Neural progenitor cell (in vitro differentiated cells): ENCODE measurements around the gene ADGRD1. TPM values are rescaled to one million over a fixed set of nuclear protein-coding genes. Genes with fewer than 3 reads are reported as not detected.

Experiments used
- DNase-seq: peaks from one replicate; pipeline ENCODE4 v3.0.0-alpha.2; 2016; ENCODE audit warnings: low spot score
- H2AFZ ChIP-seq: fragments of 200-600 bp; sonication (generic); replicated peaks from 2 replicates; pipeline ENCODE4 v1.6.1; 2016; ENCODE audit warnings: antibody characterized with exemption
- H3F3A ChIP-seq: fragments of 200-600 bp; sonication (generic); 2 replicates; pipeline ENCODE4 v1.6.1; 2016; ENCODE audit warnings: antibody characterized with exemption, low read depth
- H3K27ac ChIP-seq: fragments of 200-600 bp; sonication (generic); 2 replicates; pipeline ENCODE4 v1.5.1; 2016; ENCODE audit warnings: mild to moderate bottlenecking
- H3K27me3 ChIP-seq: fragments of 200-600 bp; sonication (generic); 2 replicates; pipeline ENCODE4 v1.6.1; 2016; ENCODE audit warnings: mild to moderate bottlenecking, moderate library complexity
- H3K36me3 ChIP-seq: fragments of 200-600 bp; sonication (generic); 2 replicates; pipeline ENCODE4 v1.5.1; 2016
- H3K4me1 ChIP-seq: fragments of 200-600 bp; sonication (generic); 2 replicates; pipeline ENCODE4 v1.6.1; 2016; ENCODE audit warnings: mixed run types
- H3K4me2 ChIP-seq: fragments of 200-600 bp; sonication (generic); 2 replicates; pipeline ENCODE4 v1.6.1; 2016
- H3K4me3 ChIP-seq: fragments of 200-600 bp; sonication (generic); 2 replicates; pipeline ENCODE4 v1.5.1; 2016
- H3K79me2 ChIP-seq: fragments of 200-600 bp; sonication (generic); 2 replicates; pipeline ENCODE4 v1.6.1; 2016; ENCODE audit warnings: low read depth
- H3K9ac ChIP-seq: fragments of 200-600 bp; sonication (generic); 2 replicates; pipeline ENCODE4 v1.6.1; 2016
- H3K9me3 ChIP-seq: fragments of 200-600 bp; sonication (generic); 2 replicates; pipeline ENCODE4 v1.5.1; 2016; ENCODE audit warnings: low read depth
- H4K20me1 ChIP-seq: fragments of 200-600 bp; sonication (generic); 2 replicates; pipeline ENCODE4 v1.6.1; 2016; ENCODE audit warnings: low read depth
- H3K27ac Mint-ChIP-seq: 3 replicates; pipeline ENCODE4 v1.8.0; 2021; ENCODE audit warnings: mixed read lengths
- H3K27me3 Mint-ChIP-seq: 2 replicates; pipeline ENCODE4 v1.8.0; 2022; ENCODE audit warnings: low read depth, mild to moderate bottlenecking, inconsistent platforms, moderate library complexity, mixed read lengths; ENCODE audit not compliant: insufficient read depth
- H3K36me3 Mint-ChIP-seq: 3 replicates; pipeline ENCODE4 v1.8.0; 2021; ENCODE audit warnings: mixed read lengths
- H3K4me1 Mint-ChIP-seq: 3 replicates; pipeline ENCODE4 v1.8.0; 2021; ENCODE audit warnings: mixed read lengths
- H3K4me3 Mint-ChIP-seq: 3 replicates; pipeline ENCODE4 v1.8.0; 2021; ENCODE audit warnings: mild to moderate bottlenecking, moderate library complexity, mixed read lengths
- H3K9me3 Mint-ChIP-seq: 3 replicates; pipeline ENCODE4 v1.8.0; 2020; ENCODE audit warnings: mixed read lengths
- EZH2 ChIP-seq: fragments of 200-600 bp; sonication (generic); IDR thresholded peaks from 2 replicates; pipeline ENCODE4 v1.6.1; 2017; ENCODE audit warnings: antibody characterized with exemption, mild to moderate bottlenecking, moderate library complexity
- EZH2phosphoT487 ChIP-seq: fragments of 200-600 bp; sonication (generic); IDR thresholded peaks from 2 replicates; pipeline ENCODE4 v1.6.1; 2017; ENCODE audit warnings: antibody characterized with exemption
- total RNA-seq: library from RNA; depleted of rRNA; stranded (reverse); fragments of >200 nt; gene quantifications from 2 replicates; pipeline ENCODE4 v1.2.3, GENCODE V29; 2015; ENCODE audit warnings: low replicate concordance
- TF ChIP-seq, protein P1 (sequence below): fragments of 200-600 bp; sonication (generic); IDR thresholded peaks from 2 replicates; pipeline ENCODE4 v1.5.1; 2017; ENCODE audit warnings: antibody characterized with exemption, mild to moderate bottlenecking

ADGRD1 gene
- total RNA-seq, 1 donor from 2014 or later: not detected

DNA sequence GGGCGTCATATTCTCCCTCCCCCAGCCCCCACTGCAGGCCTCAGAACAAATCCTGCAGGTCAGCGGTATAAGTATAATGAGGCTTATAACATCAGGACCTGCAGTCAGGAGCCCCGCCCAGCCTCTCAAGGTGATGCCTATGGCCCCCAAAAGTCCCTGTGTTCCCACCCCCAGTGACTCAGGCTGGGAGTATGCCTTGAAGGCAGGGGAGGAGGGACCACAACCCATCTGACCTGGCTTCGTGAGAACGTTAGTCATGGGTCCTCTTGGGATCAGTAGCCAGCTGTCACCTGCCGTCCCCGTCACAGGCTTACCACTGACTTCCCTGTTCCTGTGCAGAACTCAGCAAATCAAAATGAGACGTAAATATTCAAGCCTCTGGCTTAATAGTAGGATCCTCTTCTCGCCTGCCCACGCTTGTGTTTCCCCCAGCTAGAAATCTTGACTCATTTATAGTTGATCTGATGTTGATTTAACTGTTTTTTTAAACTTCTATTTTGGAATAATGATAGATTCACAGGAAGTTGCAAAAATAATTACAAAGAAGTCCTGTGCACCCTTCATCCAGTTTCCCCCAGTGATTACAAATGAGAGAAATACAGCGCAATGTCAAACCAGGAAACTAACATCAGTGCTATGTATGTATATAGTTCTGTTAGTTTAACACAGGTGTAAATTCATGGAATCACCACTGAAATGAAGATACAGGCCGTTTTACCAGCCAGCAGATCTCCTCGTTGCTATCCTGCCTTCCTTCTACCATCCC lies 107.5 kb downstream of the ADGRD1 start:
- Mint-ChIP-seq H3K9me3 (no peaks in the 10 kb centered on the region), H3K27me3 (peaks cover 3% of the 10 kb centered on the region), H3K36me3 (no peaks in the 10 kb centered on the region), H3K4me3 (no peak overlapping the region), H3K27ac (no peak overlapping the region), H3K4me1 (peaks cover 10% of the 10 kb centered on the region)
- no peaks in the 10 kb centered on the region for H3F3A ChIP-seq
- no peak overlapping the region for H3K9ac ChIP-seq
- no peak for DNase-seq
- H3K36me3 ChIP-seq: no peaks in the 10 kb centered on the region
- no peaks in the 10 kb centered on the region for H3K9me3 ChIP-seq
- H3K27me3 ChIP-seq: no peaks in the 10 kb centered on the region
- H4K20me1 ChIP-seq: no peaks in the 10 kb centered on the region
- no peak overlapping the region for H3K4me3 ChIP-seq
- H2AFZ ChIP-seq: no peak overlapping the region
- no peak overlapping the region for H3K4me2 ChIP-seq
- no peak overlapping the region for H3K27ac ChIP-seq
- no peaks in the 10 kb centered on the region for H3K4me1 ChIP-seq
- no peaks in the 10 kb centered on the region for H3K79me2 ChIP-seq
- no peak for TF ChIP-seq EZH2phosphoT487
- TF ChIP-seq, protein P1, sequence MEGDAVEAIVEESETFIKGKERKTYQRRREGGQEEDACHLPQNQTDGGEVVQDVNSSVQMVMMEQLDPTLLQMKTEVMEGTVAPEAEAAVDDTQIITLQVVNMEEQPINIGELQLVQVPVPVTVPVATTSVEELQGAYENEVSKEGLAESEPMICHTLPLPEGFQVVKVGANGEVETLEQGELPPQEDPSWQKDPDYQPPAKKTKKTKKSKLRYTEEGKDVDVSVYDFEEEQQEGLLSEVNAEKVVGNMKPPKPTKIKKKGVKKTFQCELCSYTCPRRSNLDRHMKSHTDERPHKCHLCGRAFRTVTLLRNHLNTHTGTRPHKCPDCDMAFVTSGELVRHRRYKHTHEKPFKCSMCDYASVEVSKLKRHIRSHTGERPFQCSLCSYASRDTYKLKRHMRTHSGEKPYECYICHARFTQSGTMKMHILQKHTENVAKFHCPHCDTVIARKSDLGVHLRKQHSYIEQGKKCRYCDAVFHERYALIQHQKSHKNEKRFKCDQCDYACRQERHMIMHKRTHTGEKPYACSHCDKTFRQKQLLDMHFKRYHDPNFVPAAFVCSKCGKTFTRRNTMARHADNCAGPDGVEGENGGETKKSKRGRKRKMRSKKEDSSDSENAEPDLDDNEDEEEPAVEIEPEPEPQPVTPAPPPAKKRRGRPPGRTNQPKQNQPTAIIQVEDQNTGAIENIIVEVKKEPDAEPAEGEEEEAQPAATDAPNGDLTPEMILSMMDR: no peak
- no peak for TF ChIP-seq EZH2

DNA sequence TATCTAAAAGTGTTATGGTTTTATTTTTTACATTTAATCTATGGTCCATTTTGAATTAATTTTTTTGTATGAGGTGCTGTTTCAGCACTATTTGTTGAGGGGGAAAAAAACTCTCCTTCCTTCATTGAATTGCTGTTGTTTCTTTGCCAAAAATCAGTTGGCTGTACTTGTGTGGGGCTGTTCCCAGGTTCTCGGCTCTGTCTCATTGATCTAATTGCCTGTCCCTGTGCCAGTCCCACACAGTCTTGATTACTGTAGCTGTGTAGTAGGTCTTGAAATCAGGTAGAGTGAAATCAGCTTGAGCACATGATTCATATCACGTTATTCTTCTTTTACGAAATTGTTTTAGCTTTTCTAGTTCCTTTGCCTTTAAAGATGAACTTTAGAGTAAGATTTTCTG lies 109.7 kb downstream of the ADGRD1 start:
- TF ChIP-seq, protein P1: no peak
- TF ChIP-seq EZH2phosphoT487: no peak
- no peak for TF ChIP-seq EZH2
- Mint-ChIP-seq H3K27me3 (peaks cover 12% of the 10 kb centered on the region), H3K27ac (no peak overlapping the region), H3K36me3 (no peaks in the 10 kb centered on the region), H3K9me3 (no peaks in the 10 kb centered on the region), H3K4me1 (peaks cover 3% of the 10 kb centered on the region), H3K4me3 (no peak overlapping the region)
- H3K36me3 ChIP-seq: no peaks in the 10 kb centered on the region
- H3K27ac ChIP-seq: no peak overlapping the region
- H2AFZ ChIP-seq: no peak overlapping the region
- H3K79me2 ChIP-seq: no peaks in the 10 kb centered on the region
- H3K9ac ChIP-seq: no peak overlapping the region
- no peaks in the 10 kb centered on the region for H3F3A ChIP-seq
- no peak overlapping the region for H3K4me3 ChIP-seq
- DNase-seq: no peak
- H3K4me1 ChIP-seq: no peaks in the 10 kb centered on the region
- no peaks in the 10 kb centered on the region for H3K9me3 ChIP-seq
- H3K27me3 ChIP-seq: no peaks in the 10 kb centered on the region
- H3K4me2 ChIP-seq: no peak overlapping the region
- no peaks in the 10 kb centered on the region for H4K20me1 ChIP-seq

DNA sequence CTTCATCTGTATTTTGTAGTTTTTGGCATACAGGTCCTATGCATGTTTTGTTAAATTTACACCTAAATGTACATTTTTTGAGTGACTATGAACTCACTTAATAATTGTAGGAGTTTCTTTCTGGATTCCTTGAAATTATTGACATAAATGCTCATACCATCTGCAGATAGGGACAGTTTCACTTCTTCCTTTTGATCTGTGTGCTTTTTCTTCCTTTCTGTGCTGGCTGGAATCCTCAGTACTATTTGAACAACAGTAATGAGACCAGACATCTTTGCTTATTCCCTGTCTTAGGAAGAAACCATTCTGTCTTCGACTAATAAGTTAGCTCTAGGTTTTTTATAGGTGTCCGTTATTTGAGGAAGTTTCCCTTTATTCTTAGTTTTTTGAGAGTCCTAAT lies 110.3 kb downstream of the ADGRD1 start:
- H3K27ac Mint-ChIP-seq: no peak overlapping the region
- TF ChIP-seq, protein P1: no peak
- TF ChIP-seq EZH2phosphoT487 (no peak), EZH2 (no peak)
- DNase-seq: no peak
- H4K20me1 ChIP-seq: no peaks in the 10 kb centered on the region
- H3K4me1 Mint-ChIP-seq: peaks cover 3% of the 10 kb centered on the region
- no peak overlapping the region for H3K4me3 ChIP-seq
- no peak overlapping the region for H3K4me3 Mint-ChIP-seq
- no peak overlapping the region for H3K4me2 ChIP-seq
- H3K9me3 Mint-ChIP-seq: no peaks in the 10 kb centered on the region
- no peaks in the 10 kb centered on the region for H3K79me2 ChIP-seq
- no peak overlapping the region for H3K27ac ChIP-seq
- H3K9ac ChIP-seq: no peak overlapping the region
- no peaks in the 10 kb centered on the region for H3K36me3 ChIP-seq
- H2AFZ ChIP-seq: no peak overlapping the region
- H3F3A ChIP-seq: no peaks in the 10 kb centered on the region
- H3K36me3 Mint-ChIP-seq: no peaks in the 10 kb centered on the region
- H3K9me3 ChIP-seq: no peaks in the 10 kb centered on the region
- no peaks in the 10 kb centered on the region for H3K27me3 ChIP-seq
- no peaks in the 10 kb centered on the region for H3K4me1 ChIP-seq
- H3K27me3 Mint-ChIP-seq: peaks cover 13% of the 10 kb centered on the region
